Osteoblast (primary cell): ENCODE results near the gene LHX6. TPM values are rescaled to one million over a fixed set of nuclear protein-coding genes. Genes with fewer than 3 reads are reported as not detected.

Experiments used
- DNase-seq: peaks from one replicate; pipeline ENCODE4 v3.0.0; 2011; ENCODE audit warnings: low spot score, mixed read lengths; ENCODE audit not compliant: insufficient read length; ENCODE audit errors: missing footprints
- H2AFZ ChIP-seq: 2 replicates; pipeline ENCODE4 v1.6.0; 2011; ENCODE audit warnings: mild to moderate bottlenecking, low read length
- H3K27ac ChIP-seq: 2 replicates; pipeline ENCODE4 v1.5.1; 2011; ENCODE audit warnings: mild to moderate bottlenecking, low read depth, low read length, moderate library complexity
- H3K27me3 ChIP-seq: 2 replicates; pipeline ENCODE4 v1.6.0; 2012; ENCODE audit warnings: mild to moderate bottlenecking, control low read depth, inconsistent platforms, low read length, moderate library complexity; ENCODE audit not compliant: insufficient read depth
- H3K36me3 ChIP-seq: 2 replicates; pipeline ENCODE4 v1.5.1; 2011; ENCODE audit warnings: mild to moderate bottlenecking, low read length, control low read depth, moderate library complexity; ENCODE audit not compliant: insufficient read depth
- H3K4me1 ChIP-seq: 2 replicates; pipeline ENCODE4 v1.5.1; 2011; ENCODE audit warnings: mild to moderate bottlenecking, low read length, control low read depth, moderate library complexity; ENCODE audit not compliant: insufficient read depth
- H3K4me2 ChIP-seq: 2 replicates; pipeline ENCODE4 v1.6.0; 2011; ENCODE audit warnings: mild to moderate bottlenecking, low read length; ENCODE audit not compliant: insufficient read depth
- H3K4me3 ChIP-seq: fragments of 200-600 bp; sonication (generic); 3 replicates; pipeline ENCODE4 v1.5.1; 2012; ENCODE audit warnings: mild to moderate bottlenecking, low read length, inconsistent platforms; ENCODE audit not compliant: insufficient read depth
- H3K79me2 ChIP-seq: 2 replicates; pipeline ENCODE4 v1.6.0; 2012; ENCODE audit warnings: mild to moderate bottlenecking, low read length, control low read depth, inconsistent platforms; ENCODE audit not compliant: insufficient read depth
- H3K9me3 ChIP-seq: 2 replicates; pipeline ENCODE4 v1.5.1; 2011; ENCODE audit warnings: low read depth, low read length, control low read depth
- H4K20me1 ChIP-seq: 2 replicates; pipeline ENCODE4 v1.6.0; 2012; ENCODE audit warnings: mild to moderate bottlenecking, low read length, control low read depth; ENCODE audit not compliant: insufficient read depth
- CTCF ChIP-seq: IDR thresholded peaks from 2 replicates; pipeline ENCODE4 v1.5.1; 2011; ENCODE audit warnings: mild to moderate bottlenecking, low read depth, low read length, moderate library complexity; ENCODE audit errors: extremely low read depth
- total RNA-seq: library from RNA; depleted of rRNA; stranded (reverse); fragments of >200 nt; gene quantifications from 2 replicates; pipeline ENCODE4 v1.2.3, GENCODE V29; 2012

Gene LHX6
- total RNA-seq, 1 donor: not detected

- no peak for TF ChIP-seq CTCF
- H3K27me3 ChIP-seq: no peaks in the 10 kb centered on the region
- peaks cover 62% of the 10 kb centered on the region for H3K79me2 ChIP-seq
- H4K20me1 ChIP-seq: peaks cover 18% of the 10 kb centered on the region
- no peak overlapping the region for H3K4me3 ChIP-seq
- no peak overlapping the region for H3K4me2 ChIP-seq
- H3K27ac ChIP-seq: no peak overlapping the region
- peaks cover 33% of the 10 kb centered on the region for H3K36me3 ChIP-seq
- H3K9me3 ChIP-seq: no peaks in the 10 kb centered on the region
- no peak overlapping the region for H2AFZ ChIP-seq
- DNase-seq: no peak
- H3K4me1 ChIP-seq: peaks cover 22% of the 10 kb centered on the region
These were observed 30.2 kb upstream of the LHX6 start for GRCh38 chr9:122258886-122259415.

GRCh38 chr9:122256206-122256605 is 27.4 kb upstream of the LHX6 start:
- Histone ChIP-seq H2AFZ (no peak overlapping the region), H3K4me1 (peaks cover 3% of the 10 kb centered on the region), H3K27ac (no peak overlapping the region), H3K36me3 (peaks cover 42% of the 10 kb centered on the region), H3K9me3 (no peaks in the 10 kb centered on the region), H3K4me3 (no peak overlapping the region), H4K20me1 (peaks cover 16% of the 10 kb centered on the region), H3K79me2 (peaks cover 49% of the 10 kb centered on the region), H3K27me3 (no peaks in the 10 kb centered on the region), H3K4me2 (no peak overlapping the region)
- no peak for TF ChIP-seq CTCF
- no peak for DNase-seq

- no peak overlapping the region for H2AFZ ChIP-seq
- no peak for TF ChIP-seq CTCF
- DNase-seq: no peak
- no peaks in the 10 kb centered on the region for H3K9me3 ChIP-seq
- peaks cover 32% of the 10 kb centered on the region for H3K36me3 ChIP-seq
- H3K4me2 ChIP-seq: no peak overlapping the region
- no peak overlapping the region for H3K4me3 ChIP-seq
- no peaks in the 10 kb centered on the region for H3K27me3 ChIP-seq
- H4K20me1 ChIP-seq: peaks cover 6% of the 10 kb centered on the region
- no peaks in the 10 kb centered on the region for H3K4me1 ChIP-seq
- H3K27ac ChIP-seq: no peak overlapping the region
- H3K79me2 ChIP-seq: peaks cover 38% of the 10 kb centered on the region
These were observed 26.0 kb upstream of the LHX6 start for GRCh38 chr9:122254761-122255160.

GRCh38 chr9:122252796-122253195 is 24.0 kb upstream of the LHX6 start:
- Histone ChIP-seq H3K4me3 (no peak overlapping the region), H3K4me1 (no peaks in the 10 kb centered on the region), H4K20me1 (peaks cover 6% of the 10 kb centered on the region), H3K79me2 (peaks cover 30% of the 10 kb centered on the region), H3K36me3 (peaks cover 33% of the 10 kb centered on the region), H3K27ac (no peak overlapping the region), H3K4me2 (no peak overlapping the region), H3K27me3 (no peaks in the 10 kb centered on the region), H2AFZ (no peak overlapping the region), H3K9me3 (no peaks in the 10 kb centered on the region)
- TF ChIP-seq CTCF: no peak
- no peak for DNase-seq
